Osteoblast (primary cell): ENCODE measurements around the gene NDUFAF2. TPM values are rescaled to one million over a fixed set of nuclear protein-coding genes. Genes with fewer than 3 reads are reported as not detected.

Source experiments
- DNase-seq: peaks from one replicate; pipeline ENCODE4 v3.0.0; 2011; ENCODE audit warnings: low spot score, mixed read lengths; ENCODE audit not compliant: insufficient read length; ENCODE audit errors: missing footprints
- H2AFZ ChIP-seq: 2 replicates; pipeline ENCODE4 v1.6.0; 2011; ENCODE audit warnings: mild to moderate bottlenecking, low read length
- H3K27ac ChIP-seq: 2 replicates; pipeline ENCODE4 v1.5.1; 2011; ENCODE audit warnings: mild to moderate bottlenecking, low read depth, low read length, moderate library complexity
- H3K27me3 ChIP-seq: 2 replicates; pipeline ENCODE4 v1.6.0; 2012; ENCODE audit warnings: mild to moderate bottlenecking, control low read depth, inconsistent platforms, low read length, moderate library complexity; ENCODE audit not compliant: insufficient read depth
- H3K36me3 ChIP-seq: 2 replicates; pipeline ENCODE4 v1.5.1; 2011; ENCODE audit warnings: mild to moderate bottlenecking, low read length, control low read depth, moderate library complexity; ENCODE audit not compliant: insufficient read depth
- H3K4me1 ChIP-seq: 2 replicates; pipeline ENCODE4 v1.5.1; 2011; ENCODE audit warnings: mild to moderate bottlenecking, low read length, control low read depth, moderate library complexity; ENCODE audit not compliant: insufficient read depth
- H3K4me2 ChIP-seq: 2 replicates; pipeline ENCODE4 v1.6.0; 2011; ENCODE audit warnings: mild to moderate bottlenecking, low read length; ENCODE audit not compliant: insufficient read depth
- H3K4me3 ChIP-seq: fragments of 200-600 bp; sonication (generic); 3 replicates; pipeline ENCODE4 v1.5.1; 2012; ENCODE audit warnings: mild to moderate bottlenecking, low read length, inconsistent platforms; ENCODE audit not compliant: insufficient read depth
- H3K79me2 ChIP-seq: 2 replicates; pipeline ENCODE4 v1.6.0; 2012; ENCODE audit warnings: mild to moderate bottlenecking, low read length, control low read depth, inconsistent platforms; ENCODE audit not compliant: insufficient read depth
- H3K9me3 ChIP-seq: 2 replicates; pipeline ENCODE4 v1.5.1; 2011; ENCODE audit warnings: low read depth, low read length, control low read depth
- H4K20me1 ChIP-seq: 2 replicates; pipeline ENCODE4 v1.6.0; 2012; ENCODE audit warnings: mild to moderate bottlenecking, low read length, control low read depth; ENCODE audit not compliant: insufficient read depth
- CTCF ChIP-seq: IDR thresholded peaks from 2 replicates; pipeline ENCODE4 v1.5.1; 2011; ENCODE audit warnings: mild to moderate bottlenecking, low read depth, low read length, moderate library complexity; ENCODE audit errors: extremely low read depth
- total RNA-seq: library from RNA; depleted of rRNA; stranded (reverse); fragments of >200 nt; gene quantifications from 2 replicates; pipeline ENCODE4 v1.2.3, GENCODE V29; 2012

NDUFAF2 gene
- total RNA-seq, 1 donor: 22.1 TPM

- DNase-seq: no peak
- peaks cover 3% of the 10 kb centered on the region for H3K4me1 ChIP-seq
Measured at GRCh38 chr5:61018062-61018461, 73.1 kb downstream of the NDUFAF2 start.

GRCh38 chr5:61019642-61020041 lies 74.6 kb downstream of the NDUFAF2 start:
- Histone ChIP-seq H2AFZ (no peak overlapping the region), H3K27me3 (no peaks in the 10 kb centered on the region), H3K36me3 (no peaks in the 10 kb centered on the region), H3K9me3 (no peaks in the 10 kb centered on the region), H3K4me2 (no peak overlapping the region), H4K20me1 (no peaks in the 10 kb centered on the region), H3K4me3 (no peak overlapping the region), H3K4me1 (peaks cover 11% of the 10 kb centered on the region), H3K27ac (no peak overlapping the region), H3K79me2 (peaks cover 24% of the 10 kb centered on the region)
- DNase-seq: no peak
- no peak for TF ChIP-seq CTCF

More at GRCh38 chr5:61018062-61018461, 73.1 kb downstream of the NDUFAF2 start:
- Histone ChIP-seq H3K36me3 (no peaks in the 10 kb centered on the region), H3K4me2 (no peak overlapping the region), H3K79me2 (peaks cover 26% of the 10 kb centered on the region), H3K27ac (no peak overlapping the region), H3K4me3 (no peak overlapping the region), H4K20me1 (no peaks in the 10 kb centered on the region), H3K27me3 (no peaks in the 10 kb centered on the region), H2AFZ (no peak overlapping the region), H3K9me3 (no peaks in the 10 kb centered on the region)
- no peak for TF ChIP-seq CTCF

- TF ChIP-seq CTCF: no peak
Measured at GRCh38 chr5:61020415-61020814, 75.4 kb downstream of the NDUFAF2 start.

GRCh38 chr5:61023131-61023530 lies 78.1 kb downstream of the NDUFAF2 start:
- Histone ChIP-seq H3K27ac (peak overlapping the region; percentile 77), H2AFZ (no peak overlapping the region), H3K9me3 (no peaks in the 10 kb centered on the region), H3K4me3 (no peak overlapping the region), H3K27me3 (no peaks in the 10 kb centered on the region), H3K4me2 (peak overlapping the region; percentile 3), H3K36me3 (no peaks in the 10 kb centered on the region), H3K4me1 (peaks cover 11% of the 10 kb centered on the region), H3K79me2 (peaks cover 26% of the 10 kb centered on the region), H4K20me1 (no peaks in the 10 kb centered on the region)
- TF ChIP-seq CTCF: no peak
- DNase-seq: no peak

More at GRCh38 chr5:61020415-61020814, 75.4 kb downstream of the NDUFAF2 start:
- H3K4me2 ChIP-seq: no peak overlapping the region
- H4K20me1 ChIP-seq: no peaks in the 10 kb centered on the region
- no peak overlapping the region for H3K4me3 ChIP-seq
- no peak overlapping the region for H3K27ac ChIP-seq
- H3K79me2 ChIP-seq: peaks cover 24% of the 10 kb centered on the region
- DNase-seq: no peak
- peaks cover 11% of the 10 kb centered on the region for H3K4me1 ChIP-seq
- H2AFZ ChIP-seq: no peak overlapping the region
- no peaks in the 10 kb centered on the region for H3K27me3 ChIP-seq
- no peaks in the 10 kb centered on the region for H3K36me3 ChIP-seq
- H3K9me3 ChIP-seq: no peaks in the 10 kb centered on the region
